Stimulated activated CD8-positive, alpha-beta memory T cell treated with anti-CD3 and anti-CD28 coated beads, Interleukin-7, amount 100 ng/mL, for 48 hours (primary cell): ENCODE results near the gene DROSHA.
A peak's percentile ranks its signal among the peaks of the same experiment; 100 is the strongest.
"Not testable (repeated sequence)": the region's sequence is repeated elsewhere in the genome, so short reads cannot be mapped to it uniquely, and the experiment has no call there.

Experiments used
- DNase-seq, 2 donors: peaks; one replicate each; pipeline ENCODE4 v3.0.0-alpha.2; 2020; ENCODE audit warnings: low read depth in 1 of 2; ENCODE audit errors: extremely low read depth in 1 of 2

Gene DROSHA

DNA sequence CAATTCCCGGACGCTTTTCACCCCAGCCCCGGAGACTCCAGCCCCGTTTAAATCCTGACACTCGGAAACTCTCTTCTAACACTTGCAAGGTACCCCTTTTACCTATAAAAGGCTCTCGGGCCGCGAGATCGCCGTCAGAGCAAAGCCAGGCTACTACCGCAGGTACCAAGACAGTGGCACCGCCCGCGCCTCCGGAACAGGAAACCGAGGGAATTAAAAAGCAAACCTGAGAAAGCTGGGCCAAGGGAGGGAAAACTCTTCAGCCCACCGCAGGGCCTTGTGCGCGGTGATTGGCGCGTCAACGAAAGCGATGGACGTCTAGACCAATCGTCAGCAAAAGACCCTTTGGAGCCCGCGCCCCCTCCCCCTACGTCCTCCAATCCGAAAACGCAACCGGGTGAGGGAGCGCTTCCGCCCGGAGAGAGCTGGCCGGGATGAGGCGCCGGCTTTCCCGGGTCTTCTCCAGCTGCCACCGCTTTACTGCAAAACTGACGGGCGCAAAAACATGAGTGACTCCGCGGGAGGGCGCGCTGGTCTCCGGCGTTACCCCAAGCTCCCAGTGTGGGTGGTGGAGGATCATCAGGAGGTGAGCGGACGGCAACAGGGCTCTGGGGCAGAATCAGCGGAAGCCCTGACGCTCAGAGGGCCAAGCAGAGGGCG, at the start of gene DROSHA, which contains the start of gene C5orf22:
TSS of gene DROSHA (minus strand) at position 206 of the 660 bp plus-strand sequence. CDS start 3,034 bp downstream, outside the sequence.
TSS of gene C5orf22 (plus strand) at position 414 of the 660 bp plus-strand sequence. CDS start at position 506, 92 bp downstream.
- peak; percentile 88 to 93 for DNase-seq

DNA sequence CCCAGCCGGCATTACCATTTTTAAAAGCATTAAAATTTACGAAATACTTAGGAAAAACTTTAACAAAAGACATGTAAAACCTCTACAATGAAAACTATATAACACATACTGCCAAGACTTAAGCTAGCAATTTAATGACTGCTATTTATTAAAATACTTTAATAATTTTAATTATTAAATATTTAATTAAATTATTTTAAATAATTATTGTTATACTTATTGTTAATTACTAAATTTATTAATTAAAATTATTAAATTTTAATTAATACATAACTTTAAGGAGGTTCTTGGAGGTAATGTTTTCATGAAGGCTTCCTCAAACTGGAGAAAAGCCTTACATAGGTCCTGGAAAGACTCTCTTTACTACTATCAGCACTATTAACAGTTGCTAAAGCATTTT, 47.7 kb upstream of the DROSHA start:
- DNase-seq = no peak

- DNase-seq = no peak
Observed at GRCh38 chr5:31577438-31577837, 45.5 kb upstream of the DROSHA start.

GRCh38 chr5:31574772-31575171, 42.9 kb upstream of the DROSHA start:
- DNase-seq = no peak

- no peak for DNase-seq
Observed at GRCh38 chr5:31573494-31574142, 41.7 kb upstream of the DROSHA start.

- DNase-seq = no peak
Observed at GRCh38 chr5:31569068-31569467, 37.2 kb upstream of the DROSHA start.

- no peak for DNase-seq
Observed at GRCh38 chr5:31568302-31568835, 36.5 kb upstream of the DROSHA start.

GRCh38 chr5:31566362-31566761, 34.5 kb upstream of the DROSHA start:
- DNase-seq = not testable (repeated sequence)

GRCh38 chr5:31563216-31563615, 31.3 kb upstream of the DROSHA start:
- no peak for DNase-seq

DNA sequence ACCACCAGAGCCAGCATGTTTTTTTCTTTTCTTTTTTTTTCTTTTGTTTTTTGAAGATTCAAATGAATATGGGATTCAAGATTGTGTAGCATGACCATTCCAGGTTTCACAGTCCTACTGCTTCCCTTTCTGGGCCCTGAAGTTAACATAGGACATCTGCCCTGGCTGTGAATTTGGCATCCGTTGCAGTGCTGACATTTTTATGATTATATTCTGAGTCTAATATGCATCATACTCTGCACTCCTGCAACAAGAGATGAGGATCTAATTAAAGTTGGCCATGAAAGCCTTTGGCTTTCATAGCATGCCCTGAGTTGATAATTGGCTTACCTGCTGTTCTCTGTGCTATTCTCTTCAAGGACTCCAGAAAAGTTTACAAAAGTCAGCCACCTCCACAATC, 30.1 kb upstream of the DROSHA start:
- DNase-seq = no peak

DNA sequence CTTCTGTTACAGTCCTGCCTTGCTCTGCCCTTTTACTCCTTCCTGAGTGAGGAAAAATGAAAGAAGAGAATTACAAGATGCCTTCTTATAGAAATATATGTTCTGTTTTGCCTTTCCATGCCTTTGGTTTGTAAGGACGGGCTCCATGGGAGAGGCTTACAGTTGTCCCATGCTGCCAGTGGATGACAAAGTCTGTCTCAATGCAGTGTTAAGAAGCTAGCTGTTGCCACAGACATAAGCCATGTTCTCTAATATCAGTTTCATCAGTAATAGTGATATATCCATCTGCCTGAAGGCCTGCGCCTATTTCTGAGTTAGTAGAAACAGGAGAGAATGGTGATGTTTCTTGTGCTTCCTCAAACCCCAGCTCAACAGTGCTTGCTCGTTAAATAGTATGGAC, 28.0 kb upstream of the DROSHA start:
- no peak for DNase-seq

- no peak for DNase-seq
Observed at GRCh38 chr5:31556461-31556860, 24.6 kb upstream of the DROSHA start.

DNA sequence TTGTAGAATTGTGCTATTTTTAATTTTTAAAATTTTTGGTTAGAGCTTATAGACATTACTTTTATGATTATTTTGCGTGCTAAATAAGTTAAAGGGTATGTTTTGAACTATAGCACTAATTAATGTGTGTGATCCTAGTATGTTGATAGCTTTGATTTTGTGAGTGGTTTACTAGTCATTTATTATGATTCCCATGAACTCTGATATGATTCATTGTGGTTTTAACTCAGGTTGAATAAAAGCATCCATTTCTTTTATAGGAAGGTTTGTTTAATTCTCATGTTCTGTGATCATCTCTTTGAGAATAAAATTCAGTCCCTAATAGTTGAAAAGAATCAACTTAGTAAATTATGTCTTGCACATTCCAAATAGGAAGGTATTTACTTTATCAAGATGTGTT, 22.7 kb upstream of the DROSHA start:
- no peak for DNase-seq

DNA sequence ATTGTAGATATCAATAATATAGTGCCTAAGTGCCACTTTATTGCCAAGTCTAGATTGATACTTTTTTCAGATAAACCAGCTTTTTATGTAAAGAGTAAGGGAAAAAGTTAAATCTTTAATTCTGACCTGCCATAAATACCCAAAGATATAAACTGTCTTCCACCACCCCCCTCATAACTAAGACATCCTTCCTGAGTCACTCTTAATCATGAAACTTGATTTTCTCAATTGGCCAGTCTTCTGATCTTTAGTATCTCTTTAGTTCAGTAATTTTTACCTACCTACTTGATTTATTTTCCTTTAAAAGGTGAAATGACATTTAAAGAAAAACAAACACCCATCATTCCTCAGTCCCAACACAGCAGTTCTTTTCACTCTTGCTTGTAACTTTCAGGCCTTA, 22.0 kb upstream of the DROSHA start:
- no peak for DNase-seq

DNA sequence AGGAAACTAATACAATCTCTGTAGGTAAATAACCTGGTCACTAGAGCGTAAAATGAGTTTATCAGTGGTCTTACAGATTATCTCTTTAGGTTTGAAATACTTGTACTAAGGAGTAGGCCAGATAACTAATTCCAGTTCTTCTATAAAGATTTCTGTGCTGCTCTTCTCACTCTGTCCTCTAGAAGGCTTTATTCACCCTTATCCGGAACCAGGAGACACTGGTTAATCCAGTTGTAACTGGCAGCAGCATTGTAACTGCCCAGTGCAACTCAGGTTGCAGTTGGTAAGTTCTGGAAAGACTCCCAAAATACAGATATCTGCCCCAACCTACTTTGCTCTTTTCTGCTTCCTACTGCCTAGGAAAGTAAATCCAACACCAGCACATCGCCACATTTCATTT, 20.0 kb upstream of the DROSHA start:
- DNase-seq = no peak

GRCh38 chr5:31549114-31549513, 17.2 kb upstream of the DROSHA start:
- not testable (repeated sequence) for DNase-seq

- no peak for DNase-seq
Observed at GRCh38 chr5:31537851-31538250, 6.0 kb upstream of the DROSHA start.

- no peak for DNase-seq
Observed at GRCh38 chr5:31537349-31537748, 5.5 kb upstream of the DROSHA start.

DNA sequence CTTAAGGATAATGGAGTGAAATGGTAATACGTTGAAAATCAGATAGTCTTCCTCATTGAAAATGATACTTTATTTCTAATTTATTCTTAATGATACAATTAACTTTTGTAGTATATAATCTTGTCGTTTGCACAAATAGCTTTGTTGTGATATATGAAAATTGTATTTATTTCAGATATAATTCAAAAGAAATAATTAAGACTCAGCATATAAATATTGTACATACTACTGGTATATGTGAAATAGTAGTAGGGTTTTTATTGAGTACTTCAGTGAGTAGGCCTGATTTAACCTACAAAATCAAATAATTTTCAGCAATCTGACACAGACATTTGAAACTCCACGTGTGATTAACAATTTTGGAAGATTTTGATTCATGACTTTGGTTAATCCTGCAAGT, 5.0 kb upstream of the DROSHA start:
- DNase-seq = no peak

DNA sequence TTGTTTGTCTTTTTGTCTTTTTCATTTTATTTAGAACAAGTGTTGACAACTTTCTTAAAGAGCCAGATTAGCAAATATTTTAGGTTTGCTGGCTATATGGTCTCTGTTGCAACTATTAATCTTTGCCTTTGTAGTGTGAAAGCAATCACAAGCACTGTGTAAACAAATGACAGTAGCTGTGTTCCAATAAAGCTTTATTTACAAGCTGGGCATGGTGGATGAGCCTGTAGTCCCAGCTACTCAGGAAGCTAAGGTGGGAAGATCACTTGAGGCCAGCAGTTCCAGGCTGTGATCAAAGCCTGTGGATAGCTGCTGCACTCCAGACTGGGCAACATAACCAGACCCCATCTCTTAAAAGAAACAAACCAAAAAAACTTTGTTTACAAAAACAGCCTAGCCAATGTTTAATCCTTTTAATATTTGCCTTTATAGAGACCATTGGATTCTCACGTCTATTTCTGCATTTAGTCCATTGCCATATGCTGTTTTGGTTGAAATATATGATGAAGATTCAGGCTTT, 2.7 kb upstream of the DROSHA start:
- no peak for DNase-seq

DNA sequence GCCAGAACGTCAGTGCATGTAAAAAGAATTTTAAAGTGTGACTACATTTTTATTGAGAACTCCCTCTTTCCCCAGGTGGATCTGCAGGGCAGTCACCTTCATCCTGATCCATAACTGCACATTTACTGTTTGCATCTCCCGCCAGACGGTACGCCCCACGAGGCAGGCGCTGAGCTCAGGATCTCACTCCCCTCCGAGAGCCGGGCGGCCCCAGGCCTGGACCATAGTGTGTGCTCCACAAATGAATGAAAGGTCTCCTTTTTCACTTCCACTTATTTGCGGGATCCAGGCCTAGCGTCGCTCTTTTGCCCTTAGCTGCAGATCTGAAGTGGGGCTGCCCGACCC, 378 bp downstream of the DROSHA start:
- DNase-seq = no peak
